T-helper 22 cell (primary cell): ENCODE data around the gene WEE1.
"Not testable (repeated sequence)": the region's sequence is repeated elsewhere in the genome, so short reads cannot be mapped to it uniquely, and the experiment has no call there.

ENCODE experiments used
- DNase-seq: peaks from one replicate; pipeline ENCODE4 v3.0.0-alpha.2; 2020; ENCODE audit warnings: low read depth

WEE1 gene

DNA sequence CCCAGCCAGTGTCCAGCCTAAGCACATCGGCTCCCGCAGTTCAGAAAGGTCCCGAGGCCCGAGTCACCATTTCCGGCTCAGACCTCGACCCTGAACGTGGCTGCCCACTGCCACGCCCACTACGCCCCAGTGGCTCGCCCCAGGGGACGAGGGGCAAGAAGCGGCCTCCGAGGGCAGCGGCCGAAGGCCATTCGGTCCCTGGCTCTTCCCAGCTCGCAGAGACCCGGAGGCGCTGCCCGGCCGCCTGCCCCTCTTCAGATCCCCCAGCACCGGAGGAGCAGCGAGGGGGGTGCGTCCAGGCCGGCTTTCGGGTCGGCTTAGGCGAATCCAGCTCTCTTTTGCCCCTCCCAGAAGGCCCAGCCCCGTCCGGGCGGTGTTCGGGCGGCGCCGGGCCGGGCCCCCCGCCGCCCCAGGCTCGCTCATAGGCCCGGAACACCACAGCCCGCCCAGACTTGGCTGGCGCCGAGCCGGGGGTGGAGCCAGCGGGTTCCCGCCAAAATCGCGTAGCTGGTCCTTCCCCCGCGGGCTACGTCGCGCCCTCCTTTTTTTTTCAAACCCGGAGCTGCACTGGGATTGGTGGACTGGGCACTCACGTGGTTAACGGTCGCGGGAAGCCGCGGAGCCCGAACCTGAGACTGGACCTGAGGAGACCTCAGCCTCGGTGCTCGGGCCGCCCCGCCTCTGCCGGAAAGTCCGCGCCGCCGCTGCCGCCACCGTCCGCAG is at the start of gene WEE1:
WEE1 (plus strand) TSS at position 619 of the 723 bp plus-strand sequence. CDS start 264 bp downstream, outside the sequence.
- peak; percentile 93 for DNase-seq

DNA sequence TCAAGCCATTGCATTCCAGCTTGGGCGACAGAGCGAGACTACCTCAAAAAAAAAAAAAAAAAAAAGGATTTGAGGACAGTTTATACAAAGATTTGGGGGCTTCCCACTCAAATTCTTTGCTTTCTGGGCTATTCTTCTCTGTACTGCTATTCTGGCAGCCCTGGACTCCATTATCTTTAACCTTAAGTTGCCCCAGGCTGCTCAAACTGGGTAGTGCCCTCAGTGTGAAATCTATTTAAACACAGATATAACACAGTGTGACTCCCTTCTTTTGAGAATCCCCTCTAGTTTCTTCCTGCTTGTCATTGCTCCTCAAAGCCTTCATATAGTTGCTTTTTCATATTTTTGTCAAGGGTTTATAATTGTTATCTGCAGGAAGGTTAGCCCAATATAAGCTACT is 49.5 kb upstream of the WEE1 start:
- DNase-seq: no peak

GRCh38 chr11:9525116-9525515 is 48.4 kb upstream of the WEE1 start:
- DNase-seq: no peak

DNA sequence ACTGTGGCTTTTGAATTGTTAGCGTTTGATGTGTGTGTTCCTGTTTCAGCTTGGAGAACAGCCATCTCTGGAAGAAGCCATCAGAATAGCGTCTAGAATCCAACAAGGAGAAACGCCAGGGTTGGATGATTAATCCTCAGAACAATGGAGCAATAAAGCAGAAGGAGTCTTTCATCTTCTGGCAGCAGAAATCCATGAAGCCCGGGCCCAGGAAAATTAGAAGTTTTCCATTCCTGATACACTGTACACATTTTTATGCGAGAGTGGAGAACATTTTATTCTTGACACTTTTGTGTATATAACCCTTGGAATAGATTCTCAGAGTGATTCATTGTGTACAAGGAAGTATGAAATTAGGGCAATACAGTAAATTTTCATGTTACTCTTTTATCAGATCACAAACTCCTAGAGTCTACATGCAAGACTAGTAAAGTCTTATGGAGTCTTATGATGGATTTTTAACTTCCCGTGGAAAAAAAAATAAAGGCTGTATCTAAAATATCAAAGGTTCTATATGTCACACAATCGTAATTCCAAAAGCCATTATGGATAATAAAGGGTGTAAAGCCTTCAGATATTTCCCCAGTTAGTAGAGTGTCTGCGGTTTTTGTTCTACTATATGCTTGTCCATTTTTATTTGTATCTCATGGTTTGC is 45.9 kb upstream of the WEE1 start:
- no peak for DNase-seq

DNA sequence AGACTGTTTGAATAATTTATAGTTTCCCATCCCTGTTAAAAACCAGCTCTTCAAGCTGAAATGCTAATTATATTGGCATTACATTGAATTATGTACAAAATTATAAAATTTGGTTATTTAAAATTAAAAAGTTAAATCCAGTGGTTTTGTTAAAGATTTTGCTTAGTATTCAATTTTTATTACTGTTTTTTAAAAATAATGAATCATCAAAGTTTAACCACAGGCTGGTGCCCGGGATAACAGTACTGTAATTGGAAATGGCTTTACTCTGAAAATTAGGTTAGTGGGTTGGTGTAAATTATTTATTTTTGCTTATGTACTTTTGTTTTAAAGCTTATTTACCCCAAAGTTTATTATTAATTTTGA is 45.4 kb upstream of the WEE1 start:
- DNase-seq: no peak

DNA sequence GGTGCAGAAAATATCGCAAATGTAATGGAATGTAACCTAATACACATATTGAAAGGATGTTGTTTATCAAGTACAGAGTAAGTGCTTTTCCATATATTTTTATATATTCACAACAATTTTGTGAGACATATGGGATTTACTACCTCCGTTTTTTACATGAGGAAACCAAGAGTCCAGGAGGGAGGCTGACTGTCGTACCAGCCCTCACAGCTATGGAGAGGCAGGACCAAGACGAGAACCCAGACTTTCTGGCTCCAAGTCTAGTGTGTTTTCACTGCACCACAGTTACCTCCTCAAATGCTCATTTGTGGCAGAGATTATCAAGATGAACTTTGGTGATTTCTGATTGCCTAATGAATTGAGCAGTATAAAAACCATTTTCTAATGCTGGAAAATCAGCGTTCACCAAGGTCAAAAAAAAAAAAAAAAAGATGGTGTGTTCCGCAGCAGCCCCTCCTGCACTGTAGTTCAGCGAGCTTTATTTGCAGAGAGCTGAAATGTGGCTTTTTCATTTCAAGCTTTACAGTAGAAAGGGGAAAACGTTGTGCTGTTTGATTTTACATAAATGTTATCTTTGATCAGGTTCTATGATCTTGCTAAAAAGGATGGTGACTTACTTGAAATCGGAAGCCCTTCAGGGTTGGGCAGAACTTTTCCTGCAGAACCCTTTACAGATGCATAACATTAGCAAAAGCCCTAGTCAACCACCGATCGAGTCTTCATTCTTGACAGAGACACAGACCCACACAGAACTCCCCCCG is 44.7 kb upstream of the WEE1 start:
- DNase-seq: no peak

GRCh38 chr11:9529334-9529650 is 44.2 kb upstream of the WEE1 start:
- DNase-seq: no peak

- no peak for DNase-seq
Measured at GRCh38 chr11:9530020-9530621, 43.3 kb upstream of the WEE1 start.

DNA sequence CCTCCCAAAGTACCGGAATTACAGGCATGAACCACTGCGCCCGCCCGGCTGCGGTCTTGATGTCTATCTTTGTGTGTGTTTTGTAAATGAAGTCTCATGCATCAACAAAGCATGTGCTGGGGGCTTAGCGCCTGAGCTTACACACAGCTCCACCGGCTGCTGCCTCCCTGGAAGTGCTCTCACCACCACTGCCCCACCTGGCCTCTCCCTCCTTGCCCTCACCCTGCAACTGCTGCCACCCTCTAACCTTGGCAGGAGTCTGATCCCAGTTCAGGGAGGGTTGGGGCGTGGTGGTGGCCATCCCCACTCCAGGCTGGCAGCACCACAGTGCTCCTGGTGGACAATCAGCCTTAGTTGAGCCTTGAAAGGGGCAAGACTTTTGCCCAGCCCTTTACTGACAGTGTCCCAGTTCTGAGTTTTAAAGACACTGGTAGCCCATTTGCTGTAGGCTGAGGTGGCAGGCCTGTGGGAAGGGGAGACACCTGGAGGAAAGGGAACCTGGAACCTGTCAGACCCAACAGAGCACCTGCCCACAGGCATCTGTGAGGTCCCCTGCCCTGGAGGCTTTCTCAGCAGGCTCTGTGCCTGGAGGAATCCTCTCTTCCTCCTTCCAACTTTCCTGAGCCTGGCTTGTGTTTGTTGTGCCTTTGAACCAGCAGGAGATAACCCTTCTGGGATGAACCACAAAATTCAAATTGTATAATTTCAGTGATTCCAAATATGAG is 42.4 kb upstream of the WEE1 start:
- DNase-seq: no peak

DNA sequence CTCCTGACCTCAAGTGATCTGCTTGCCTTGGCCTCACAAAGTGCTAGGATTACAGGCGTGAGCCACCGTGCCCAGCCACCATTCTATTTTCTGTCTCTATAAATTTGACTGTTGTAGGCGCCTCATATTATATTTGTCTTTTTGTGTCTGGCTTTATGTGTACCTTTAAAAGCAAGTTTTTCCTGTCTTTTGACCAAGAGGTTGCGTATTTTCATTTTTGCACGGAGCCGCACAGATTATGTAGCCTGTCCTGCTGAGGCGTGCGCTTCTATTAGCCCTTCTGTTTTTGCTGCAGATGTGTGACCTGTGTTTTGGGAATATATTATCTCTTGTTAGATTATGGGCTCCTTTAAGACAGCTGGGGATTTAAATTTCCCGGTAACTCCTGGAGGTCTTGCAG is 40.4 kb upstream of the WEE1 start:
- DNase-seq: no peak

DNA sequence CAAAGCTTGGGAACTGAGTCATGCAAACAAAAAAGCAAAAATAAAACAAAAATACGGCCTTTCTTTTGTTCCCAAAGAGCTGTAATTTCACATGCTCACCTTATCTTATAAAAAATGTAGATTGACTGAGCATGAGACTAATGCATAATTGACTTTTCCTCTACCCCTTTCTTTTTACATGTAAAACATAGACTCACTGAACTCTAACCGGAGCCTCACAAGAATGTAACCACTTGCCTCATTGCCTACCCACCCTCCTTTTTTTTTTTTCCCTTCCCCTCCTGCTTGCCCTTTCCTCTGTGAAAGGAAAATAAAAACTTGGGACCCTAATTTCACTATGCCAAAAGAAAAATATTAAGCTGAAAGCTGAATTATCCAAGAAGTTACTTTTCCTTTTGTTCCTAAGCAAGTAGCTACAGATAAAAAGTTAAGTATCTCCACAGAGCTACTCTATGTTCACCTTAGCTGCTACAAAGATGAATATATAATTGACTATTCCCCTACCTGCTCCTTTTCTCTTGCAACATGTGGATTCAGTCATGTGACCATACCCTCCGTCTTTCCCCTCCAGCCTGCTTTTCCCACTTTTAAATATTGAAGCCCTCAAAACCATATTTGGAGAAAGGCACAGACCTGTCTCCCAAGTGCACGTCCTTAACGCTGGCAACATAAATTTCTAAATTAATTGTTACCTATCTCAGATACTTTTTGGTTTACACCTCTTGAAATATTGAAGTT is 39.6 kb upstream of the WEE1 start:
- DNase-seq: no peak

DNA sequence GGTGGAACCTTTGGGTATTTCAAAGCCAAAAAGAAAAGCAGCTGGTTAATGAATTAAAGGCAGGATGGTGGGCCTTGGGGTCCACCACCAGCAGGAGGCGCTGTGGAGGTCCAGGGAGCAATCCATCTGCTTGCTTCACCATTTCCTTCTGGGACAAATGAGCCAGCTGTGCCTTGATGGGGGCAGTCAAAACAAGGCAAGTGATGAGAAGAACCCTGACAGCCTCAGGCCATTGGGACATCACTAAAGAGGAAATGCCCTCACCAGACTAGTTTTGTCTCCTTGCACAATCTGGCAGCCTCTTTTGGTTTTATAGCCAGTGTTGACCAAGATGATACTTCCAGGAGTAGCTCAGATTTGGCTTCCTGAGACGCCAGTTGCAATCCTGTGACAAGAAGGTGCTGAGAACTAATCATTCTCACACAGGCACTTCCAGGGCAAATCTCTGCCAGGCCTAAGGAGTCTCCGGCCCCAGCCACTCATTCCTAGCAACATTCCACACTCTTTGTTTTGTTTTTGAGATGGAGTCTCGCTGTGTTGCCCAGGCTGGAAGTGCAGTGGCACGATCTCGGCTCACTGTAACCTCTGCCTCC is 38.2 kb upstream of the WEE1 start:
- DNase-seq: peak; percentile 53

GRCh38 chr11:9538548-9538947 is 34.9 kb upstream of the WEE1 start:
- DNase-seq: no peak

GRCh38 chr11:9549216-9549615 is 24.3 kb upstream of the WEE1 start:
- not testable (repeated sequence) for DNase-seq

- DNase-seq: no peak
Measured at GRCh38 chr11:9550191-9550628, 23.3 kb upstream of the WEE1 start.

GRCh38 chr11:9561279-9561982 is 12.0 kb upstream of the WEE1 start:
- DNase-seq: no peak

DNA sequence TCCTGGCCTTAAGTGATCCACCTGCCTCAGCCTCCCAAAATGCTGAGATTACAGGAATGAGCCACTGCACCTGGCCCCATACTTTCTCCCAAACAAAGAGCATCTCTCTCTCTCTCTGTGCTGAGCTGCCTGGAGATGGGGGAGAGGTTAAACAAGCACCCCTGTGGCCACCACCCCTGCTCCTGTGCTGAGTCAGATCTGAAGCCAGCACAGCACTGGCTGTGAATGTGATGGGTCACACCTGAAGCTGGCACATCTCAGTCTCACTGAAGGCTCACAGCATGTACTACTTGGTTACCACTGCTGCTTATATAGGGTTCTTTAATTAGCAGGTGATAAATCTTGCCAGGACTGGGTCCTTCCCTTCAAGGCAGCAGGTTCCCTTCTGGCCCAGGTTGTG is 10.8 kb upstream of the WEE1 start:
- DNase-seq: no peak

GRCh38 chr11:9563196-9563730 is 10.2 kb upstream of the WEE1 start:
- DNase-seq: no peak

GRCh38 chr11:9565822-9566560 is 7.5 kb upstream of the WEE1 start:
- DNase-seq: peak; percentile 53
